H1 (cell line): ENCODE results near the gene RFX3. TPM values are rescaled to one million over a fixed set of nuclear protein-coding genes. Genes with fewer than 3 reads are reported as not detected.

Source experiments
- BRCA1 ChIP-seq: IDR thresholded peaks from 2 replicates; pipeline ENCODE4 v1.6.1; 2012; ENCODE audit warnings: low read depth, low read length, improper control_type of control experiment
- CBX8 ChIP-seq: fragments of 300-800, 300-1000 bp; sonication (generic); IDR thresholded peaks from 2 replicates; pipeline ENCODE4 v1.7.1; 2016; ENCODE audit warnings: low read depth, low read length, borderline replicate concordance
- EZH2 ChIP-seq: fragments of 200-600 bp; sonication (generic); IDR thresholded peaks from 2 replicates; pipeline ENCODE4 v1.7.1; 2012; ENCODE audit warnings: low read depth, mild to moderate bottlenecking, moderate library complexity, low read length, inconsistent platforms; ENCODE audit not compliant: severe bottlenecking
- KDM5A ChIP-seq: fragments of 200-600 bp; IDR thresholded peaks from 2 replicates; pipeline ENCODE4 v1.7.1; 2012; ENCODE audit warnings: mild to moderate bottlenecking, low read length, inconsistent platforms, mixed read lengths
- POLR2AphosphoS5 ChIP-seq: IDR thresholded peaks from 2 replicates; pipeline ENCODE4 v1.6.1; 2011; ENCODE audit warnings: low read depth, low read length
- POU5F1 ChIP-seq: IDR thresholded peaks from 2 replicates; pipeline ENCODE4 v1.6.1; 2011; ENCODE audit warnings: low read depth, mild to moderate bottlenecking, low read length, moderate library complexity
- RNF2 ChIP-seq: fragments of 200-900, 300-1000 bp; sonication (generic); IDR thresholded peaks from 2 replicates; pipeline ENCODE4 v1.7.1; 2016; ENCODE audit warnings: borderline replicate concordance, low read depth, mild to moderate bottlenecking, antibody characterized with exemption, low read length; ENCODE audit not compliant: poor library complexity, severe bottlenecking; ENCODE audit errors: missing control alignments
- SAP30 ChIP-seq: fragments of 300-600 bp; sonication (generic); IDR thresholded peaks from 2 replicates; pipeline ENCODE4 v1.7.1; 2012; ENCODE audit warnings: low read length, moderate library complexity, mild to moderate bottlenecking, inconsistent platforms; ENCODE audit not compliant: insufficient read depth, insufficient replicate concordance
- SRF ChIP-seq: IDR thresholded peaks from 2 replicates; pipeline ENCODE4 v1.6.1; 2011; ENCODE audit warnings: mild to moderate bottlenecking, low read depth, low read length, moderate library complexity
- polyA plus RNA-seq, 7 experiments: library from polyadenylated mRNA; depleted of rRNA in 3 of 7; stranded (reverse) in 5 of 7; unstranded in 2 of 7; fragments of >200 nt in 5 of 7; fragments of 200-250 nt in 2 of 7; gene quantifications; 1 replicate in 5 of 7; 2 replicates in 1 of 7; 4 replicates in 1 of 7; pipeline versions ENCODE4 v1.2.1 to v1.2.3, GENCODE V29; 2011 to 2013; ENCODE audit warnings: missing spikeins in 2 of 7, mixed read lengths in 2 of 7
- total RNA-seq: library from RNA; stranded (reverse); fragmentation: NEBNext Ultra II Directional; extraction: Animal tissue kit (Norgen Biotek cat#: 25700); gene quantifications from 2 replicates; pipeline ENCODE4 v1.2.1, GENCODE V29; 2021
- TF ChIP-seq, protein P1 (sequence below): fragments of 300-600 bp; sonication (generic); IDR thresholded peaks from 2 replicates; pipeline ENCODE4 v1.7.1; 2012; ENCODE audit warnings: low read length, moderate library complexity, mild to moderate bottlenecking, inconsistent platforms; ENCODE audit not compliant: insufficient replicate concordance

RFX3 gene
- total and polyA plus RNA-seq, 2 of the 8 experiments (the other 6 are each of a cell fraction or from before 2014, with no cell fraction given) = 4.9 to 22.6 TPM

- TF ChIP-seq, protein P1, sequence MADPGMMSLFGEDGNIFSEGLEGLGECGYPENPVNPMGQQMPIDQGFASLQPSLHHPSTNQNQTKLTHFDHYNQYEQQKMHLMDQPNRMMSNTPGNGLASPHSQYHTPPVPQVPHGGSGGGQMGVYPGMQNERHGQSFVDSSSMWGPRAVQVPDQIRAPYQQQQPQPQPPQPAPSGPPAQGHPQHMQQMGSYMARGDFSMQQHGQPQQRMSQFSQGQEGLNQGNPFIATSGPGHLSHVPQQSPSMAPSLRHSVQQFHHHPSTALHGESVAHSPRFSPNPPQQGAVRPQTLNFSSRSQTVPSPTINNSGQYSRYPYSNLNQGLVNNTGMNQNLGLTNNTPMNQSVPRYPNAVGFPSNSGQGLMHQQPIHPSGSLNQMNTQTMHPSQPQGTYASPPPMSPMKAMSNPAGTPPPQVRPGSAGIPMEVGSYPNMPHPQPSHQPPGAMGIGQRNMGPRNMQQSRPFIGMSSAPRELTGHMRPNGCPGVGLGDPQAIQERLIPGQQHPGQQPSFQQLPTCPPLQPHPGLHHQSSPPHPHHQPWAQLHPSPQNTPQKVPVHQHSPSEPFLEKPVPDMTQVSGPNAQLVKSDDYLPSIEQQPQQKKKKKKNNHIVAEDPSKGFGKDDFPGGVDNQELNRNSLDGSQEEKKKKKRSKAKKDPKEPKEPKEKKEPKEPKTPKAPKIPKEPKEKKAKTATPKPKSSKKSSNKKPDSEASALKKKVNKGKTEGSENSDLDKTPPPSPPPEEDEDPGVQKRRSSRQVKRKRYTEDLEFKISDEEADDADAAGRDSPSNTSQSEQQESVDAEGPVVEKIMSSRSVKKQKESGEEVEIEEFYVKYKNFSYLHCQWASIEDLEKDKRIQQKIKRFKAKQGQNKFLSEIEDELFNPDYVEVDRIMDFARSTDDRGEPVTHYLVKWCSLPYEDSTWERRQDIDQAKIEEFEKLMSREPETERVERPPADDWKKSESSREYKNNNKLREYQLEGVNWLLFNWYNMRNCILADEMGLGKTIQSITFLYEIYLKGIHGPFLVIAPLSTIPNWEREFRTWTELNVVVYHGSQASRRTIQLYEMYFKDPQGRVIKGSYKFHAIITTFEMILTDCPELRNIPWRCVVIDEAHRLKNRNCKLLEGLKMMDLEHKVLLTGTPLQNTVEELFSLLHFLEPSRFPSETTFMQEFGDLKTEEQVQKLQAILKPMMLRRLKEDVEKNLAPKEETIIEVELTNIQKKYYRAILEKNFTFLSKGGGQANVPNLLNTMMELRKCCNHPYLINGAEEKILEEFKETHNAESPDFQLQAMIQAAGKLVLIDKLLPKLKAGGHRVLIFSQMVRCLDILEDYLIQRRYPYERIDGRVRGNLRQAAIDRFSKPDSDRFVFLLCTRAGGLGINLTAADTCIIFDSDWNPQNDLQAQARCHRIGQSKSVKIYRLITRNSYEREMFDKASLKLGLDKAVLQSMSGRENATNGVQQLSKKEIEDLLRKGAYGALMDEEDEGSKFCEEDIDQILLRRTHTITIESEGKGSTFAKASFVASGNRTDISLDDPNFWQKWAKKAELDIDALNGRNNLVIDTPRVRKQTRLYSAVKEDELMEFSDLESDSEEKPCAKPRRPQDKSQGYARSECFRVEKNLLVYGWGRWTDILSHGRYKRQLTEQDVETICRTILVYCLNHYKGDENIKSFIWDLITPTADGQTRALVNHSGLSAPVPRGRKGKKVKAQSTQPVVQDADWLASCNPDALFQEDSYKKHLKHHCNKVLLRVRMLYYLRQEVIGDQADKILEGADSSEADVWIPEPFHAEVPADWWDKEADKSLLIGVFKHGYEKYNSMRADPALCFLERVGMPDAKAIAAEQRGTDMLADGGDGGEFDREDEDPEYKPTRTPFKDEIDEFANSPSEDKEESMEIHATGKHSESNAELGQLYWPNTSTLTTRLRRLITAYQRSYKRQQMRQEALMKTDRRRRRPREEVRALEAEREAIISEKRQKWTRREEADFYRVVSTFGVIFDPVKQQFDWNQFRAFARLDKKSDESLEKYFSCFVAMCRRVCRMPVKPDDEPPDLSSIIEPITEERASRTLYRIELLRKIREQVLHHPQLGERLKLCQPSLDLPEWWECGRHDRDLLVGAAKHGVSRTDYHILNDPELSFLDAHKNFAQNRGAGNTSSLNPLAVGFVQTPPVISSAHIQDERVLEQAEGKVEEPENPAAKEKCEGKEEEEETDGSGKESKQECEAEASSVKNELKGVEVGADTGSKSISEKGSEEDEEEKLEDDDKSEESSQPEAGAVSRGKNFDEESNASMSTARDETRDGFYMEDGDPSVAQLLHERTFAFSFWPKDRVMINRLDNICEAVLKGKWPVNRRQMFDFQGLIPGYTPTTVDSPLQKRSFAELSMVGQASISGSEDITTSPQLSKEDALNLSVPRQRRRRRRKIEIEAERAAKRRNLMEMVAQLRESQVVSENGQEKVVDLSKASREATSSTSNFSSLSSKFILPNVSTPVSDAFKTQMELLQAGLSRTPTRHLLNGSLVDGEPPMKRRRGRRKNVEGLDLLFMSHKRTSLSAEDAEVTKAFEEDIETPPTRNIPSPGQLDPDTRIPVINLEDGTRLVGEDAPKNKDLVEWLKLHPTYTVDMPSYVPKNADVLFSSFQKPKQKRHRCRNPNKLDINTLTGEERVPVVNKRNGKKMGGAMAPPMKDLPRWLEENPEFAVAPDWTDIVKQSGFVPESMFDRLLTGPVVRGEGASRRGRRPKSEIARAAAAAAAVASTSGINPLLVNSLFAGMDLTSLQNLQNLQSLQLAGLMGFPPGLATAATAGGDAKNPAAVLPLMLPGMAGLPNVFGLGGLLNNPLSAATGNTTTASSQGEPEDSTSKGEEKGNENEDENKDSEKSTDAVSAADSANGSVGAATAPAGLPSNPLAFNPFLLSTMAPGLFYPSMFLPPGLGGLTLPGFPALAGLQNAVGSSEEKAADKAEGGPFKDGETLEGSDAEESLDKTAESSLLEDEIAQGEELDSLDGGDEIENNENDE = no peak
- TF ChIP-seq KDM5A (no peak), RNF2 (no peak), EZH2 (no peak), CBX8 (no peak), POU5F1 (no peak), POLR2AphosphoS5 (no peak), SAP30 (no peak), SRF (no peak), BRCA1 (no peak)
Measured at GRCh38 chr9:3371842-3372241, 154.0 kb downstream of the RFX3 start (continued).
